ENCODE data around the gene TRIM66.

DNA sequence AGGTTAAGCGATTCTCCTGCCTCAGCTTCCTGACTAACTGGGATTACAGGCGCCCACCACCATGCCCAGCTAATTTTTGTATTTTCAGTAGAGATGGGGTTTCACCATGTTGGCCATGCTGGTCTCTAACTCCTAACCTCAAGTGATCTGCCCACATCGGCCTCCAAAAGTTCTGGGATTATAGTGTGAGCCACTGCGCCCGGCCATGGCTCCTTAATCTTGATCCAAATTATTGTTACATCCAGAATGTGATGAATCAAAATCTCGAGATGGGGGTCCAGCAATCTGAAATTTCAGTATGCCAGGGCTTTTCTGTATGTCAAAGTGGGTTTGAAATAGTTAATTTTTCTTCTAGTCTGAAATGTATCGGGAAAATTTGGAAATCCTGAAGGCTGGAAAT is 3.9 kb upstream of the TRIM66 start:
- TF ChIP-seq ZNF274 (IDR thresholded peaks at IDR 0.05; ENCODE audit: low read depth, low read length) (no peak), SUZ12 (IDR thresholded peaks at IDR 0.05; ENCODE audit: extremely low read depth, insufficient read depth, insufficient read length) (no peak)
